GM06990 (cell line): Measurements from ENCODE around the gene NSD1.
"Not testable (repeated sequence)": the region's sequence is repeated elsewhere in the genome, so short reads cannot be mapped to it uniquely, and the experiment has no call there.

Experiments used
- DNase-seq: peaks from one replicate; pipeline ENCODE4 v3.0.0-alpha.2; 2011; ENCODE audit not compliant: insufficient read length; ENCODE audit errors: extremely low read depth
- H3K27me3 ChIP-seq: replicated peaks from 2 replicates; pipeline ENCODE4 v1.6.0; 2011; ENCODE audit warnings: low read length; ENCODE audit not compliant: control insufficient read depth, insufficient read depth
- H3K36me3 ChIP-seq: 2 replicates; pipeline ENCODE4 v1.5.1; 2011; ENCODE audit warnings: low read length; ENCODE audit not compliant: control insufficient read depth, insufficient read depth
- H3K4me3 ChIP-seq: replicated peaks from 2 replicates; pipeline ENCODE4 v1.5.1; 2011; ENCODE audit warnings: low read depth, mild to moderate bottlenecking, control low read depth, low read length
- CTCF ChIP-seq: IDR thresholded peaks from 2 replicates; pipeline ENCODE4 v1.5.1; 2011; ENCODE audit warnings: low read length, control low read depth, mild to moderate bottlenecking, inconsistent platforms; ENCODE audit not compliant: insufficient read depth, poor library complexity, severe bottlenecking

Gene NSD1

GRCh38 chr5:177339107-177339638, 205.6 kb downstream of the NSD1 start:
- DNase-seq: no peak
- H3K36me3 ChIP-seq: peaks cover 46% of the 10 kb centered on the region

GRCh38 chr5:177343000-177343399, 209.4 kb downstream of the NSD1 start:
- DNase-seq, H3K27me3 ChIP-seq, H3K4me3 ChIP-seq: not testable (repeated sequence)
- peaks cover 24% of the 10 kb centered on the region for H3K36me3 ChIP-seq

More at GRCh38 chr5:177339107-177339638, 205.6 kb downstream of the NSD1 start:
- no peak overlapping the region for H3K4me3 ChIP-seq
- H3K27me3 ChIP-seq: no peaks in the 10 kb centered on the region
- TF ChIP-seq CTCF: no peak

GRCh38 chr5:177343777-177344176, 210.2 kb downstream of the NSD1 start:
- H3K4me3 ChIP-seq: no peak overlapping the region
- H3K36me3 ChIP-seq: peaks cover 17% of the 10 kb centered on the region
- no peak for DNase-seq
- no peak for TF ChIP-seq CTCF
- no peaks in the 10 kb centered on the region for H3K27me3 ChIP-seq

GRCh38 chr5:177344891-177345290, 211.3 kb downstream of the NSD1 start:
- Histone ChIP-seq H3K27me3 (no peaks in the 10 kb centered on the region), H3K36me3 (peaks cover 15% of the 10 kb centered on the region), H3K4me3 (no peak overlapping the region)
- no peak for TF ChIP-seq CTCF
- no peak for DNase-seq

- DNase-seq: no peak
- no peak for TF ChIP-seq CTCF
- no peak overlapping the region for H3K4me3 ChIP-seq
- peaks cover 17% of the 10 kb centered on the region for H3K36me3 ChIP-seq
- no peaks in the 10 kb centered on the region for H3K27me3 ChIP-seq
Observed at GRCh38 chr5:177346820-177347219, 213.2 kb downstream of the NSD1 start.

- H3K36me3 ChIP-seq: peaks cover 15% of the 10 kb centered on the region
- no peak for DNase-seq
- TF ChIP-seq CTCF: no peak
- no peaks in the 10 kb centered on the region for H3K27me3 ChIP-seq
- no peak overlapping the region for H3K4me3 ChIP-seq
Observed at GRCh38 chr5:177347699-177348098, 214.1 kb downstream of the NSD1 start.
